RWPE2 (cell line): Measurements from ENCODE around the gene ZNF423.
"Not testable (repeated sequence)": the region's sequence is repeated elsewhere in the genome, so short reads cannot be mapped to it uniquely, and the experiment has no call there.

Experiments
- ATAC-seq: fragments of 200-7000 bp; cut with Tn5 transposase; 3 replicates; pipeline ENCODE4 v1.9.1; 2021; ENCODE audit warnings: low read depth
- DNase-seq: peaks from one replicate; pipeline ENCODE4 v3.0.0-alpha.2; 2020; ENCODE audit warnings: low spot score
- H3K27ac ChIP-seq: fragments of 450-650 bp; 2 replicates; pipeline ENCODE4 v1.5.1; 2017; ENCODE audit warnings: mild to moderate bottlenecking; ENCODE audit not compliant: poor library complexity, severe bottlenecking
- H3K27me3 ChIP-seq: fragments of 250-450 bp; sonication (Bioruptor Pico); 2 replicates; pipeline ENCODE4 v1.5.1; 2021; ENCODE audit warnings: mild to moderate bottlenecking, moderate library complexity; ENCODE audit not compliant: insufficient read depth, poor library complexity, severe bottlenecking
- H3K36me3 ChIP-seq: fragments of 250-450 bp; sonication (Bioruptor Pico); 2 replicates; pipeline ENCODE4 v1.5.1; 2020; ENCODE audit warnings: low read depth, mild to moderate bottlenecking, moderate library complexity
- H3K4me1 ChIP-seq: fragments of 250-450 bp; sonication (Bioruptor Pico); 2 replicates; pipeline ENCODE4 v1.5.1; 2021; ENCODE audit warnings: mild to moderate bottlenecking, moderate library complexity; ENCODE audit not compliant: insufficient read depth, poor library complexity, severe bottlenecking
- H3K4me3 ChIP-seq: fragments of 250-450 bp; sonication (Bioruptor Pico); 2 replicates; pipeline ENCODE4 v1.5.1; 2021; ENCODE audit warnings: mild to moderate bottlenecking, moderate library complexity; ENCODE audit not compliant: severe bottlenecking
- H3K9me3 ChIP-seq: fragments of 250-450 bp; sonication (Bioruptor Pico); 2 replicates; pipeline ENCODE4 v1.5.1; 2021; ENCODE audit warnings: mild to moderate bottlenecking, moderate library complexity; ENCODE audit not compliant: severe bottlenecking
- TF ChIP-seq, protein P1 (sequence below): fragments of 450-650 bp; IDR thresholded peaks from one replicate; pipeline ENCODE4 v1.5.1; 2017; ENCODE audit warnings: mild to moderate bottlenecking, moderate library complexity; ENCODE audit not compliant: poor library complexity, severe bottlenecking

ZNF423 gene

DNA sequence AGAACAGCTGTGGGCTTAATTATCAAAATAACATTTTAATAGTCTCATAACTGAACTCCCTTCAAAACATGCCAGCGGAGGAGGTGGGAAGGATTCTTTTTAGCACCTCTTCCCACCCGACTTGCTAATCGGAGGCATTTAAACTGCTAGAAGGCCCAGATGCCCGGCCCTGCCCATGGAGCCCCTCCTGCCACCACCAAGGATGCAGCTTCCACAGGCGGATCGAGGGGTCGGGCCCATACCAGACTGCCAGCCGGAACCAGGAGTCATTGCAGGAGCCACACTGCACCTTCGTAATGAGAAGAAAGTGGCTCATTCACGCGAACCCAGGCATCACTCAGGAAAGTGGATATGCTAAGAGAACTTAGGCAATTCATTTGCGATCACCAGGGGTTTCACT is 281.1 kb downstream of the ZNF423 start:
- H3K4me3 ChIP-seq, result no peak overlapping the region
- no peak overlapping the region for H3K27ac ChIP-seq
- ATAC-seq (no peak), DNase-seq (no peak)
- TF ChIP-seq, protein P1, sequence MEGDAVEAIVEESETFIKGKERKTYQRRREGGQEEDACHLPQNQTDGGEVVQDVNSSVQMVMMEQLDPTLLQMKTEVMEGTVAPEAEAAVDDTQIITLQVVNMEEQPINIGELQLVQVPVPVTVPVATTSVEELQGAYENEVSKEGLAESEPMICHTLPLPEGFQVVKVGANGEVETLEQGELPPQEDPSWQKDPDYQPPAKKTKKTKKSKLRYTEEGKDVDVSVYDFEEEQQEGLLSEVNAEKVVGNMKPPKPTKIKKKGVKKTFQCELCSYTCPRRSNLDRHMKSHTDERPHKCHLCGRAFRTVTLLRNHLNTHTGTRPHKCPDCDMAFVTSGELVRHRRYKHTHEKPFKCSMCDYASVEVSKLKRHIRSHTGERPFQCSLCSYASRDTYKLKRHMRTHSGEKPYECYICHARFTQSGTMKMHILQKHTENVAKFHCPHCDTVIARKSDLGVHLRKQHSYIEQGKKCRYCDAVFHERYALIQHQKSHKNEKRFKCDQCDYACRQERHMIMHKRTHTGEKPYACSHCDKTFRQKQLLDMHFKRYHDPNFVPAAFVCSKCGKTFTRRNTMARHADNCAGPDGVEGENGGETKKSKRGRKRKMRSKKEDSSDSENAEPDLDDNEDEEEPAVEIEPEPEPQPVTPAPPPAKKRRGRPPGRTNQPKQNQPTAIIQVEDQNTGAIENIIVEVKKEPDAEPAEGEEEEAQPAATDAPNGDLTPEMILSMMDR, result no peak
- no peaks in the 10 kb centered on the region for H3K27me3 ChIP-seq
- H3K9me3 ChIP-seq, result no peaks in the 10 kb centered on the region
- no peaks in the 10 kb centered on the region for H3K4me1 ChIP-seq
- H3K36me3 ChIP-seq, result no peaks in the 10 kb centered on the region

DNA sequence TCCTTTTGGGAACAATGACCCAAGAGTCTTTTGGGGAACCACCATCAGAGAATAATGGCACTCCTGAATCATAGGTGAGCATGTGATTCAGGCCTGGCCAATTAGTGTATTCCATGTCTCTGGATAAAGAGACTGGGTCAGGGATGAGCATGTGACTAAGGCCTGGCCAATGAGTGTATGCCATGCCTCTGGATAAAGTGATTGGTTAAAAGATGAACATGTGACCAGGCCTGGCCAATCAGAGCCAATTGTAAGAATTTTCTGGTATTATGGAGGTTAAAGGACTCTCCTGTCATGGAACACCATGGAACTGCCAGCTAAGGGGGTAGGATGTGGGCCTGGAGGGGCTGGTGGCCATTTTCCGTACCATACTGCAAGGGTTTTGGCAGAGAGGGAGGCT is 288.0 kb downstream of the ZNF423 start:
- ATAC-seq (no peak), DNase-seq (no peak)
- Histone ChIP-seq H3K36me3 (no peaks in the 10 kb centered on the region), H3K9me3 (no peaks in the 10 kb centered on the region), H3K27ac (no peak overlapping the region), H3K27me3 (no peaks in the 10 kb centered on the region), H3K4me1 (no peaks in the 10 kb centered on the region), H3K4me3 (no peak overlapping the region)
- TF ChIP-seq, protein P1, result no peak

DNA sequence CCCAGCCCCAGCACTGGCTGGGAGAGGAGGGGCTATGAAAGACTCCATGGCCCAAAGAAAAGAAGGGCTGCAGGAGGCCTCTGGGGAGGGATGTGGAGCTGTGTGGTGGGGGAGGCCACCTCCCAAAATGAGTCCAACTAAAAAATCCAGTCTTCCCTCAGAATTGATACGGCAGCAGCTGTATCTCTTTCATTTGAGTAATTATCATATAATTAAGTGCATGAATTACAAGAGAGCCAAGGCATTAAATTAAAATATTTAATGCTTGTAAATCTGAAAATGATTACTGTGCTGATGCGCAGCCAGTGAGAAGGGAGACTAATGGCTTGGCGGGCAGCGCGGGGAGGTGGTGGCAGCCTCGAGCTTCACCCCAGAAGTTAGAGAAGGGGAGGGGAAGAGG is 289.5 kb downstream of the ZNF423 start:
- DNase-seq, result no peak

DNA sequence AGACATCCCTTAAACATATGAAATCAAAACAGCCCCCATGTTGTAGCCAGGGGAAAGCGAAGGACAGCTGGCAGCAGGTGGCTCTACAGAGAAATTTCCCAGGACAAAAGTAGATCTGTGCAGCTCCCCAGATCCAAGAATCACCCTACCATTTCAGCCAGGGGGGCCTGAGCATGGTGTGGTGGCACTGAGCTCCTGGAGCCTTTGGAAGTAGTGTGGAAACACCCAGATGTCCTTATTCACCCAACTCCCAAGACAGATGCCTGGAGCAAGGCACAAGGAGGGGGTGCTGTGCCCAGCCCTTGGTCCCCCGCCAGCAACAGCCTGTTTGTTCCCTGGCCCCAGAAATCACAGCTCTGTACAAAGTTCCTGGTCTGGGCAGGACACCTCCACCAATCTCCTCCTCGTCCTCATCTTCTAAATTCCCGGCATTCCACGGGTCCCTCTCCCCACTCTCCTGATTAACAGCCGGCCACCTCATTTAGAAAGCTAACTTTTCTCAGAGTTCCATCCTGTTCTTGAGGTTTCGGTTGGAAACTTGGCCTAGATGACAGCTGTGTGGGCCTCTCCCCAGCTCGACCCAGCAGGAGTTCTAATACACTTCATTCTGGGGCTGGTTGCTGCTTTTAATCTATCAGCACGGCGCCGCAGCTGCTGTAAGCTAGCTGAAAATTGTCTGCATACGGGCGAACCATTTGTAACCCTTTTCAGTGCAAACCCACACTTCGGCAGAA is 291.2 kb downstream of the ZNF423 start:
- TF ChIP-seq, protein P1, result no peak
- Histone ChIP-seq H3K27me3 (no peaks in the 10 kb centered on the region), H3K4me3 (no peak overlapping the region), H3K4me1 (no peaks in the 10 kb centered on the region), H3K27ac (no peak overlapping the region), H3K9me3 (no peaks in the 10 kb centered on the region), H3K36me3 (no peaks in the 10 kb centered on the region)
- DNase-seq (no peak), ATAC-seq (no peak)

More for the DNA sequence above, 289.5 kb downstream of the ZNF423 start:
- no peak overlapping the region for H3K4me3 ChIP-seq
- H3K36me3 ChIP-seq, result no peaks in the 10 kb centered on the region
- no peak overlapping the region for H3K27ac ChIP-seq
- TF ChIP-seq, protein P1, result no peak
- ATAC-seq, result no peak
- no peaks in the 10 kb centered on the region for H3K27me3 ChIP-seq
- H3K4me1 ChIP-seq, result no peaks in the 10 kb centered on the region
- H3K9me3 ChIP-seq, result no peaks in the 10 kb centered on the region

DNA sequence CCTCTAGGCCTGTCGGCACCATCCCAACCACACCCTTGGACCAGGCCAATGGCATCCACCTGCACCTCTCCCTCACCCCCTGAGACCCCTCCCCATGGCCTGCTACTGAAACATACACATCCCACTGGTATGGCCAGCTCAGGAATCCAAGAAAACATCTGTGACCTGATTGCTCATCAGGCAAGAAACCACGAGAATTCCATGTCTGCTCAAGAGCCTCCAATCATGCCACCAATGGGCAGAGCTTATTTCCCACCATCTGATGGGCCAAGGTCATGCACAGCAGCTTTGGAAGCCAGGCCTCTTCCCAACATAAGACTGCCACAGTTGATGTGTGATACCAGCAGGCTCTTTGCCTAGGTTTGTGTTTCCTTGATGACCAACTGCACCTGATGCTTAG is 292.2 kb downstream of the ZNF423 start:
- Histone ChIP-seq H3K4me3 (no peak overlapping the region), H3K36me3 (no peaks in the 10 kb centered on the region), H3K4me1 (no peaks in the 10 kb centered on the region), H3K27me3 (no peaks in the 10 kb centered on the region), H3K9me3 (no peaks in the 10 kb centered on the region), H3K27ac (no peak overlapping the region)
- ATAC-seq (no peak), DNase-seq (no peak)
- TF ChIP-seq, protein P1, result no peak

DNA sequence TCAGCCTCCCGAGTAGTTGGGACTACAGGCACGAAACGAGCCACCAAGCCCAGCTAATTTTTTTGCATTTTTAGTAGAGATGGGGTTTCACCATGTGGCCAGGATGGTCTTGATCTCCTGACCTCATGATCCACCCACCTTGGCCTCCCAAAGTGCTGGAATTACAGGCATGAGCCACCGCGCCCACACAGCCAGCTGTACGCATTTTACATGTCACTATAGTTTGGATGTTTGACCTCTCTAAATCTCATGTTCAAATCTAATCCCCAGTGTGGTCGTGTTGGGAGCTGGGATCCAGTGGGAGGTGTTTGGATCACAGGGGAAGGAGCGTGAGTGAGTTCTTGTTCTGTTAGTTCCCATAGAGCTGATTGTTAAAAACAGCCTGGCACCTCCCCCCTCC is 293.0 kb downstream of the ZNF423 start:
- H3K4me1 ChIP-seq, result not testable (repeated sequence)

More for the DNA sequence above, 293.0 kb downstream of the ZNF423 start:
- not testable (repeated sequence) for ATAC-seq, H3K27me3 ChIP-seq, DNase-seq, H3K9me3 ChIP-seq, H3K4me3 ChIP-seq, H3K36me3 ChIP-seq, H3K27ac ChIP-seq
